OCI-LY1 (cell line): ENCODE measurements around the gene AK3.
A peak's percentile ranks its signal among the peaks of the same experiment; 100 is the strongest.

ENCODE experiments used
- H2AFZ ChIP-seq: fragments of 200-600 bp; sonication (generic), shearing (Covaris generic); 2 replicates; pipeline ENCODE4 v1.6.0; 2014; ENCODE audit warnings: antibody characterized with exemption, mild to moderate bottlenecking, low read length
- H3F3A ChIP-seq: fragments of 200-600 bp; sonication (generic), shearing (Covaris generic); 2 replicates; pipeline ENCODE4 v1.6.0; 2014; ENCODE audit warnings: mild to moderate bottlenecking, antibody characterized with exemption, low read length, moderate library complexity; ENCODE audit not compliant: insufficient read depth
- H3K27ac ChIP-seq: fragments of 200-600 bp; sonication (generic); 2 replicates; pipeline ENCODE4 v1.5.1; 2014; ENCODE audit warnings: low read length, mixed run types, mild to moderate bottlenecking, low read depth; ENCODE audit not compliant: poor library complexity, severe bottlenecking
- H3K27me3 ChIP-seq: fragments of 200-600 bp; sonication (generic); 2 replicates; pipeline ENCODE4 v1.6.0; 2014; ENCODE audit warnings: antibody characterized with exemption, mild to moderate bottlenecking, low read length, moderate library complexity; ENCODE audit not compliant: insufficient read depth
- H3K36me3 ChIP-seq: fragments of 200-600 bp; sonication (generic); 2 replicates; pipeline ENCODE4 v1.6.1; 2014; ENCODE audit warnings: mild to moderate bottlenecking, antibody characterized with exemption, low read length, moderate library complexity, mixed read lengths; ENCODE audit not compliant: insufficient read depth
- H3K4me1 ChIP-seq: fragments of 200-600 bp; sonication (generic); 2 replicates; pipeline ENCODE4 v1.5.1; 2014; ENCODE audit warnings: mild to moderate bottlenecking, low read length, moderate library complexity; ENCODE audit not compliant: insufficient read depth, severe bottlenecking
- H3K4me2 ChIP-seq: fragments of 200-600 bp; sonication (generic), shearing (Covaris generic); 2 replicates; pipeline ENCODE4 v1.6.1; 2014; ENCODE audit warnings: low read length
- H3K4me3 ChIP-seq: fragments of 200-600 bp; sonication (generic); 2 replicates; pipeline ENCODE4 v1.5.1; 2014; ENCODE audit warnings: low read length, low read depth, mild to moderate bottlenecking, mixed read lengths; ENCODE audit not compliant: poor library complexity, severe bottlenecking
- H3K79me2 ChIP-seq: fragments of 200-600 bp; shearing (Covaris generic); 2 replicates; pipeline ENCODE4 v1.6.1; 2016; ENCODE audit warnings: mixed run types, low read length, mixed read lengths; ENCODE audit not compliant: insufficient read depth
- H3K9ac ChIP-seq: fragments of 200-600 bp; sonication (generic), shearing (Covaris generic); 2 replicates; pipeline ENCODE4 v1.6.1; 2014; ENCODE audit warnings: mild to moderate bottlenecking, low read length, mixed read lengths
- H3K9me2 ChIP-seq: fragments of 200-600 bp; sonication (generic), shearing (Covaris generic); 2 replicates; pipeline ENCODE4 v1.6.1; 2014; ENCODE audit warnings: low read depth, mild to moderate bottlenecking, low read length, mixed read lengths
- H3K9me3 ChIP-seq: fragments of 200-600 bp; shearing (Covaris generic); 2 replicates; pipeline ENCODE4 v1.6.1; 2014; ENCODE audit warnings: low read length, mixed read lengths
- H4K20me1 ChIP-seq: fragments of 200-600 bp; sonication (generic), shearing (Covaris generic); 2 replicates; pipeline ENCODE4 v1.6.0; 2016; ENCODE audit warnings: mild to moderate bottlenecking, low read length; ENCODE audit not compliant: insufficient read depth
- EZH2 ChIP-seq: fragments of 200-600 bp; sonication (generic), shearing (Covaris generic); IDR thresholded peaks from 2 replicates; pipeline ENCODE4 v1.8.0; 2017; ENCODE audit warnings: borderline replicate concordance, mixed run types, mild to moderate bottlenecking, antibody characterized with exemption, low read length, moderate library complexity, mixed read lengths
- TF ChIP-seq, protein P1 (sequence below): fragments of 200-600 bp; sonication (generic), shearing (Covaris generic); IDR thresholded peaks from 2 replicates; pipeline ENCODE4 v1.5.1; 2017; ENCODE audit warnings: mild to moderate bottlenecking, antibody characterized with exemption, low read length, moderate library complexity, mixed read lengths

Gene AK3

DNA sequence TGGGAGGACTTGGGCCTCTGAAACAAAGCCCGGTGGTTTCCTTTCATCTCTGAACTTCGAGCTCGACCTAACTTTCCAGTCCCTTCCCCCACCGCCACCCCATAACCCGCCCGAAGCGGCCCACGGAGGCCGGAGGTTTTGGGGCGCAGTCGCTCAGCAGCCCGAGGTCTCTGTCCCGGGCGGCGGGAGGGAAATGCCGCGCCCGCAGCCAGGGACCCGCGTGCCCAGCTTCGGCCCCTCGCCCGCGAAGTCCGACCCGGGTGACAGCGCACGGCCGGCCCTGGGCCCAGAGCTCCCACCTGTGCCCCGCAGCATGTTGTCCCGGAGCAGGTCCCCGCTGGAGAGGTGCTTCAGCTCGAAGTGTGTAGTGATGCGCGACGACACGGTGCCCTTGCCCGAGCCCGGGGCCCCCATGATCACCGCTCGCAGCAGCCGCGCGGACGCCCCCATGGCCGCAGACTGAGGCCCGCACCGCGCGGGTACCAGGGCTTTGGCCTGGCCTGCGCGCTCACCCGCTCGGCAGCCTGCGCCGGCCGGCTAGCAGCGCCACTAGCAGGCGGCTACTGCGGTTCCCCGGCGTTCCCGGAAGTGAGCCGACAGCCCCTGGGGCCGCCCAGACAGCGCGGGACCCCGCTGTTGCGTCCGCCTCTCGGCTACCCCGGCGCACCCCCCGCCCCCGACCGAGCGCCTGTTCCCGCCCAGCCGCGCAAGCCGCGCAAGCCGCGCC is at the start of gene AK3:
Gene AK3, minus strand, starts transcription at position 565 of the 727 bp plus-strand sequence. Its CDS starts 115 bp downstream, at position 450.
- Histone ChIP-seq H3K27ac (peak within 1 kb of the TSS; percentile 58), H3K9ac (peak within 1 kb of the TSS; percentile 79), H3K27me3 (no peaks in the 10 kb centered on the region), H3K4me3 (peak within 1 kb of the TSS; percentile 80), H3K9me2 (no peaks in the 10 kb centered on the region), H4K20me1 (no peaks in the 10 kb centered on the region), H3F3A (no peaks in the 10 kb centered on the region), H3K4me2 (peak within 1 kb of the TSS; percentile 79), H3K9me3 (no peaks in the 10 kb centered on the region), H3K36me3 (peaks cover 16% of the 10 kb centered on the region; the same call in 1 of the 2 replicates), H2AFZ (0 out of 2 replicates have a peak within 1 kb of the TSS, but pooled peaks have one; percentile 7), H3K79me2 (peaks cover 45% of the 10 kb centered on the region), H3K4me1 (peaks cover 35% of the 10 kb centered on the region)
- TF ChIP-seq, protein P1, sequence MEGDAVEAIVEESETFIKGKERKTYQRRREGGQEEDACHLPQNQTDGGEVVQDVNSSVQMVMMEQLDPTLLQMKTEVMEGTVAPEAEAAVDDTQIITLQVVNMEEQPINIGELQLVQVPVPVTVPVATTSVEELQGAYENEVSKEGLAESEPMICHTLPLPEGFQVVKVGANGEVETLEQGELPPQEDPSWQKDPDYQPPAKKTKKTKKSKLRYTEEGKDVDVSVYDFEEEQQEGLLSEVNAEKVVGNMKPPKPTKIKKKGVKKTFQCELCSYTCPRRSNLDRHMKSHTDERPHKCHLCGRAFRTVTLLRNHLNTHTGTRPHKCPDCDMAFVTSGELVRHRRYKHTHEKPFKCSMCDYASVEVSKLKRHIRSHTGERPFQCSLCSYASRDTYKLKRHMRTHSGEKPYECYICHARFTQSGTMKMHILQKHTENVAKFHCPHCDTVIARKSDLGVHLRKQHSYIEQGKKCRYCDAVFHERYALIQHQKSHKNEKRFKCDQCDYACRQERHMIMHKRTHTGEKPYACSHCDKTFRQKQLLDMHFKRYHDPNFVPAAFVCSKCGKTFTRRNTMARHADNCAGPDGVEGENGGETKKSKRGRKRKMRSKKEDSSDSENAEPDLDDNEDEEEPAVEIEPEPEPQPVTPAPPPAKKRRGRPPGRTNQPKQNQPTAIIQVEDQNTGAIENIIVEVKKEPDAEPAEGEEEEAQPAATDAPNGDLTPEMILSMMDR = peak; percentile 31
- no peak for TF ChIP-seq EZH2

DNA sequence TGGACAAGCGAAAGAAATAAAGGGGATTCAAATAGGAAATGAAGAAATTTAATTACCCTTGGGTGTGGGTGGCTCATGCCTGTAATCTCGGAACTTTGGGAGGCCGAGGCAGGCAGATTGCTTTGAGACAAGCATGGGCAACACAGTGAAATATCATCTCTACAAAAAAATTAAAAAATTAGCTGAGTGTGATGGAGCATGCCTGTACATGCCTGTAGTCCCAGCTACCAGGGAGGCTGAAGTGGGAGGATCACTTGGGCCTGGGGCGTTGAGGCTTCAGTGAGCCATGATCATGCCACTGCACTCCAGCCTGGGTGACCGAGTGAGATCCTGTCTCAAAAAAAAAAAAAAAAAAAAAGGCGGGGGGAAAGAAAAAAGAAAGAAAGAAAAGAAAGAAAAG is 47.7 kb upstream of the AK3 start:
- no peak overlapping the region for H3K27ac ChIP-seq
- H3K9me3 ChIP-seq = no peaks in the 10 kb centered on the region
- H3K9me2 ChIP-seq = no peaks in the 10 kb centered on the region
- no peak overlapping the region for H3K4me2 ChIP-seq
- H3K79me2 ChIP-seq = peaks cover 5% of the 10 kb centered on the region
- no peaks in the 10 kb centered on the region for H3F3A ChIP-seq
- H3K9ac ChIP-seq = no peak overlapping the region
- no peaks in the 10 kb centered on the region for H4K20me1 ChIP-seq
- no peaks in the 10 kb centered on the region; the same call in 1 of the 2 replicates for H3K36me3 ChIP-seq
- no peak overlapping the region for H3K4me3 ChIP-seq
- H3K4me1 ChIP-seq = peaks cover 8% of the 10 kb centered on the region
- TF ChIP-seq, protein P1 = no peak
- no peak for TF ChIP-seq EZH2
- no peak overlapping the region for H2AFZ ChIP-seq
- H3K27me3 ChIP-seq = no peaks in the 10 kb centered on the region

DNA sequence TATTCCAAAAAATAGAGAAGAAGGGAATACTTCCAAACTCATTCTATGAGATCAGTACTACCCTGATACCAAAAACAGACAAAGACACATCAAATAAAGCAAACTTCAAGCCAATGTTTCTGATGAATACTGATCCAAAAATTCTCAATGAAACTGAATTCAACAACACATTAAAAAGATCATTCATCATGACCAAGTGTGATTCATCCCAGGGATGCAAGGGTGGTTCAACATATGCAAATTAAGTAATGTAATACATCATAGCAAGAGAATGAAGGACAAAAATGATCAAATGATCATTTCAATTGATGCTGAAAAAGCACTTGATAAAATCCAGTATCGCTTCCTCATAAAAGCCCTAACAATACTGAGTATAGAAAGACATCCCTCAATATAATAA is 46.9 kb upstream of the AK3 start:
- Histone ChIP-seq H3K79me2 (no peaks in the 10 kb centered on the region), H3F3A (no peaks in the 10 kb centered on the region), H3K36me3 (no peaks in the 10 kb centered on the region; the same call in 1 of the 2 replicates), H3K4me2 (no peak overlapping the region), H3K27me3 (no peaks in the 10 kb centered on the region), H2AFZ (no peak overlapping the region), H3K9me2 (no peaks in the 10 kb centered on the region), H3K4me3 (no peak overlapping the region), H4K20me1 (no peaks in the 10 kb centered on the region), H3K9me3 (no peaks in the 10 kb centered on the region), H3K9ac (no peak overlapping the region), H3K4me1 (peaks cover 7% of the 10 kb centered on the region), H3K27ac (no peak overlapping the region)
- no peak for TF ChIP-seq EZH2
- TF ChIP-seq, protein P1 = no peak
